ENCODE data around the gene BCAP31.

BCAP31 gene

GRCh38 chrX:153723351-153724251 lies 586 bp downstream of the BCAP31 start:
- H3K4me3 ChIP-seq (ENCODE audit: low read length): peak overlapping the region; percentile 63
- DNase-seq (ENCODE audit: low read depth): peak; percentile 57
- TF ChIP-seq CTCF (IDR thresholded peaks at IDR 0.05; ENCODE audit: insufficient read depth, low read depth, low read length, missing control alignments): peak; percentile 36

GRCh38 chrX:153722704-153723350 lies 1.4 kb downstream of the BCAP31 start:
- no peak for TF ChIP-seq CTCF (IDR thresholded peaks at IDR 0.05; ENCODE audit: insufficient read depth, low read depth, low read length, missing control alignments)
- peak overlapping the region; percentile 63 for H3K4me3 ChIP-seq (ENCODE audit: low read length)
- peak; percentile 71 for DNase-seq (ENCODE audit: low read depth)

GRCh38 chrX:153719701-153720100 lies 4.5 kb downstream of the BCAP31 start:
- DNase-seq (ENCODE audit: low read depth): no peak
- H3K4me3 ChIP-seq (ENCODE audit: low read length): no peak overlapping the region
- TF ChIP-seq CTCF (IDR thresholded peaks at IDR 0.05; ENCODE audit: insufficient read depth, low read depth, low read length, missing control alignments): no peak

- no peak for TF ChIP-seq CTCF (IDR thresholded peaks at IDR 0.05; ENCODE audit: insufficient read depth, low read depth, low read length, missing control alignments)
- H3K4me3 ChIP-seq (ENCODE audit: low read length): no peak overlapping the region
- DNase-seq (ENCODE audit: low read depth): peak; percentile 68
These were observed 4.9 kb downstream of the BCAP31 start for GRCh38 chrX:153719238-153719637.

- no peak overlapping the region for H3K4me3 ChIP-seq (ENCODE audit: low read length)
- DNase-seq (ENCODE audit: low read depth): no peak
- no peak for TF ChIP-seq CTCF (IDR thresholded peaks at IDR 0.05; ENCODE audit: insufficient read depth, low read depth, low read length, missing control alignments)
These were observed 6.7 kb downstream of the BCAP31 start for GRCh38 chrX:153717445-153717844.

- DNase-seq (ENCODE audit: low read depth): no peak
- no peak for TF ChIP-seq CTCF (IDR thresholded peaks at IDR 0.05; ENCODE audit: insufficient read depth, low read depth, low read length, missing control alignments)
- no peak overlapping the region for H3K4me3 ChIP-seq (ENCODE audit: low read length)
These were observed 9.9 kb downstream of the BCAP31 start for GRCh38 chrX:153714256-153714655.

All from epithelial cell of esophagus (primary cell).